Muscle of back (tissue), 11 donors: ENCODE data around the gene NCAPD3. TPM values are rescaled to one million over a fixed set of nuclear protein-coding genes. Genes with fewer than 3 reads are reported as not detected.
A peak's percentile ranks its signal among the peaks of the same experiment; 100 is the strongest.
"Not testable (repeated sequence)": the region's sequence is repeated elsewhere in the genome, so short reads cannot be mapped to it uniquely, and the experiment has no call there.

ENCODE experiments used
- DNase-seq, 3 donors: peaks; one replicate each; pipeline versions ENCODE4 v3.0.0 to v3.0.0-alpha.2; 2013
- polyA plus RNA-seq, 10 donors: library from polyadenylated mRNA; unstranded; fragments of 120-200 nt; gene quantifications; one replicate each; pipeline ENCODE4 v1.2.1, GENCODE V29; 2013; ENCODE audit not compliant: insufficient read length in 10 of 10

The NCAPD3 gene
- polyA plus RNA-seq, 10 donors: 11.3 to 19.8 (median 15.8) TPM

GRCh38 chr11:134224710-134225664 lies 1.2 kb upstream of the NCAPD3 start:
- peak; percentile 24 to 61 (median 36) for DNase-seq

GRCh38 chr11:134223121-134223520 lies 646 bp downstream of the NCAPD3 start:
- DNase-seq: peak in 1 of 3 donors; percentile 22

- DNase-seq: no peak
These were observed 7.0 kb downstream of the NCAPD3 start for GRCh38 chr11:134216816-134217215.

- DNase-seq: no peak
These were observed 7.9 kb downstream of the NCAPD3 start for GRCh38 chr11:134215836-134216235.

GRCh38 chr11:134207538-134208239 lies 16.1 kb downstream of the NCAPD3 start:
- no peak for DNase-seq

GRCh38 chr11:134206185-134206584 lies 17.6 kb downstream of the NCAPD3 start:
- DNase-seq: no peak

- DNase-seq: no peak
These were observed 18.0 kb downstream of the NCAPD3 start for GRCh38 chr11:134205729-134206128.

- no peak for DNase-seq
These were observed 21.1 kb downstream of the NCAPD3 start for GRCh38 chr11:134202661-134203060.

GRCh38 chr11:134200688-134201087 lies 23.1 kb downstream of the NCAPD3 start:
- no peak for DNase-seq

- DNase-seq: no peak
These were observed 24.2 kb downstream of the NCAPD3 start for GRCh38 chr11:134199531-134199930.

GRCh38 chr11:134196756-134197155 lies 27.0 kb downstream of the NCAPD3 start:
- no peak for DNase-seq

- DNase-seq: not testable (repeated sequence)
These were observed 35.7 kb downstream of the NCAPD3 start for GRCh38 chr11:134188092-134188491.

- DNase-seq: peak in 1 of 3 donors; percentile 12
These were observed 42.1 kb downstream of the NCAPD3 start for GRCh38 chr11:134181707-134182106.

GRCh38 chr11:134178032-134178674 lies 45.6 kb downstream of the NCAPD3 start:
- no peak for DNase-seq

GRCh38 chr11:134176284-134176683 lies 47.5 kb downstream of the NCAPD3 start:
- DNase-seq: no peak

GRCh38 chr11:134173296-134173695 lies 50.5 kb downstream of the NCAPD3 start:
- DNase-seq: no peak

GRCh38 chr11:134171951-134172350 lies 51.8 kb downstream of the NCAPD3 start:
- no peak for DNase-seq

- DNase-seq: no peak
These were observed 52.9 kb downstream of the NCAPD3 start for GRCh38 chr11:134170919-134171281.

GRCh38 chr11:134170177-134170918 lies 53.4 kb downstream of the NCAPD3 start:
- DNase-seq: no peak

GRCh38 chr11:134164490-134165370 lies 59.0 kb downstream of the NCAPD3 start:
- DNase-seq: no peak

GRCh38 chr11:134159652-134160051 lies 64.1 kb downstream of the NCAPD3 start:
- DNase-seq: no peak
